NCI-H128 (cell line): ENCODE measurements around the gene HDLBP.

Experiments
- DNase-seq: peaks from one replicate; lab custom pipeline; 2025; ENCODE audit not compliant: unreplicated experiment; lab: John Stamatoyannopoulos, UW

HDLBP gene

DNA sequence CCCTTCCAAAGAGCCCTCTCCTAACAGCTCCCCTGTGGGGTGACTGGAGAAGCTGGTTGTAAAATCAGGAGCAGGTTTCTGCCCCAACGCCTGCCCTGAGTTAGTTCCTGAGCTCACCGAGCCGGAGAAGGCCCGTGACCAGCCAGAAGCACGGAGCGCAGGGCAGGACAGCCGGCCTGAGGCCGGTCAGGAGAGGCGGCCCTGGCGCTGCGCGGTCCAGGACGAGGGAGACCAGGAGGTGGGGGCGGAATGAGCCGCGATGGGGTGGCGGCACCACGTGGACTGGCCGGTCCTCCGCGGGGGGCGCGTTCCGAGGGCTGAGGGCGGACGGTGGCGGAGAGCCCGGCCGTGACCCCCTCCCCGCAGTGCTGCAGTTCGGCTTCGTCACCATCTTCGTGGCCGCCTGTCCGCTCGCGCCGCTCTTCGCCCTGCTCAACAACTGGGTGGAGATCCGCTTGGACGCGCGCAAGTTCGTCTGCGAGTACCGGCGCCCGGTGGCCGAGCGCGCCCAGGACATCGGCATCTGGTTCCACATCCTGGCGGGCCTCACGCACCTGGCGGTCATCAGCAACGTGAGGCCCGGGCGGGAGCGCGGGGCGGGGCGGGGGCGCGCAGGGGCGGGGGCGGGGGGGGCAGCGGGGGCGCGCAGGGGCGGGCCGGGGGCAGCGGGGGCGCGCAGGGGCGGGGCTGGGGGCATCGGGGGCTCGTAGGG lies 98.0 kb downstream of the HDLBP start:
- no peak for DNase-seq

- no peak for DNase-seq
Measured at GRCh38 chr2:241216211-241216761, 99.2 kb downstream of the HDLBP start.

GRCh38 chr2:241215421-241215820 lies 100.1 kb downstream of the HDLBP start:
- DNase-seq: no peak

DNA sequence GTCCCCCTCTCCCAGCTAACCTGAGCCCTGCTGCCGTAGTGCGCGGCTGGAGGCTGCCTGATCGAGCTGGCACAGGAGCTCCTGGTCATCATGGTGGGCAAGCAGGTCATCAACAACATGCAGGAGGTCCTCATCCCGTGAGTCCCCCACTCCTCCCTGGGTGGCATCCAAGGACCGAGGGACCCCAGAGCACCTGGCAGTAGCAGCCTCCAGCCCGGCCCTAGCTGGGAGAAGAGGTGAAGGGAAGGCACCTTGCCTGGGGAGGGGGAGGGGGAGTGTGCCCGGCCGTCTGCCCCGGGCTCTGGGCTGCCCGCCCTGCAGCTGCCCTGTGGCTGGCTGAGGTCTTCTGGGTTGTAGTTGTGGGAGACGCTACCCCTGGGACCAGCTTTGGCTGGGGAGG lies 100.7 kb downstream of the HDLBP start:
- no peak for DNase-seq

DNA sequence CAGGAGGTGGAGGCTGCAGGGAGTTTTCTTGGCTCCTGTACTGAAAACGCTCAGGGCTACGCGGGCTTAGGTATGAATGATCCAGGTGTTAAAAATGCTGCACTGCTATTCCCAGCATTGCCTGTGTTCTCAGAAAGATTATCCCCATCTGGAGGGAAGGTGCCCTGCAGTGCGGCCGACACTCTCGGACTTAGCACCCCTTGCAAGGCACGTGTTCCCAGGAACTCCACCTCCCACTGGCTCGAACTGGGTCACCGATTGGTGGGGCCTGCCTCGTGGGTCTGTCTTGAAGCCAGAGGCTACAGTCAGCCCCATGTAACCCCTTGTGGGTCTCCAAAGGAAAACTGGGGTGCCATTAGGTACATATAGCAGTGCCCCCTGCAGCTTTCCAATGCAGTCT lies 101.3 kb downstream of the HDLBP start:
- no peak for DNase-seq

- DNase-seq: no peak
Measured at GRCh38 chr2:241213567-241213966, 101.9 kb downstream of the HDLBP start.

- DNase-seq: no peak
Measured at GRCh38 chr2:241213041-241213440, 102.4 kb downstream of the HDLBP start.

DNA sequence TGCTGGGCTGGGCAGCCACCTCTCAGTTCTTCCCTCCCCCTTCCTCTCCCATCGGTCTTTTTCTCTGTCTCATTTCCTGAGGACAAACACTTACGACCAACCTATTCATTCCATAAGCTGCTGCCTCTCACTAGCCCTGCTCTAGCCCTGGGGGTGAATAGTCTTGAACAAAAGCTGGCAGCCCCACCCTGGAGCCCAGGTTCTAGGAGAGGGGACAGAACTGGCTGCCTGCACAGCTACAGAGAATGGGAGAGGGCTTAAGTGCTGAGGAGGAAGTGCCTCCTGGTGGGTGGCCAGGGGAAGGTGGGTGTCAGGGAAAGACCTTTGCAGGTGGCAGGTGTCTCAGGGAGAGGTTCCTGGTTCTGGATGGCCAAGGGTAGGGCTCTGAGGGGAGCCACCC lies 104.2 kb downstream of the HDLBP start:
- DNase-seq: no peak

GRCh38 chr2:241209271-241209670 lies 106.2 kb downstream of the HDLBP start:
- DNase-seq: no peak

DNA sequence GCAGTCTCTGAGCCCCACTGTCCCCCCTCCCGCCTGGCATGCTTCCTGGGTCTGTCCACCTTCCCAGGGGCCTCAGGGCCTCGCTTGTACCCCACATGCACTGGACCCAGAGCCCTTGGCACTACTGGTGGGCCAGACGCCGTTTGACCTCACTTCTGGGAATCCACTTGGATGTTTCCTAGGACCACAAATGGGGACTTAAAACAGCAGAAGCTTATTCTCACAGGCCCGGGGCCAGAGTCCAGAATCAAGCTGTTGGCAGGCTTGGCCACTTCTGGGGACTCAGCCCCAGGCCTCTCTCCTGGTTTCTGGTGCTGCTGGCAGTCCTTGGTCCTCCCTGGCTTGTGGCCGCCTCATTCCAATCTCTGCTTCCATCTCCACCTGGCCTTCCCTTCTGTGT lies 107.4 kb downstream of the HDLBP start:
- no peak for DNase-seq

GRCh38 chr2:241207641-241208040 lies 107.8 kb downstream of the HDLBP start:
- no peak for DNase-seq

DNA sequence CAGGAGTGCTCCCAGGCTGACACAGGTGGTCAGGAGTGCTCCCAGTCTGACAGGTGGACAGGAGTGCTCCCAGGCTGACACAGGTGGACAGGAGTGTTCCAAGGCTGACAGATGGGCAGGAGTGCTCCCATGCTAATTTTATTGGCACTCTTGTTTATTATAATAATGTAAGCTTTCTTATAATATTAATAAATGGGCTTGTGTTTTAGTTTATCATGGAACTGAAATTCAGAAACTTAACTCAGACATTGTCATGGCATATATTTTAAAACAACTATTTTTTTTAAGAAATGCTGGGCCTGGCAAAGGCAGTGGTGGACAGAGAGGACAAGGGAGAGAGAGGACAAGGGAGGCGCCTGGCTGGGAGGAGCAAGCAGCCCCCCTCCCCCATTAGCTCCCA lies 108.3 kb downstream of the HDLBP start:
- DNase-seq: no peak

DNA sequence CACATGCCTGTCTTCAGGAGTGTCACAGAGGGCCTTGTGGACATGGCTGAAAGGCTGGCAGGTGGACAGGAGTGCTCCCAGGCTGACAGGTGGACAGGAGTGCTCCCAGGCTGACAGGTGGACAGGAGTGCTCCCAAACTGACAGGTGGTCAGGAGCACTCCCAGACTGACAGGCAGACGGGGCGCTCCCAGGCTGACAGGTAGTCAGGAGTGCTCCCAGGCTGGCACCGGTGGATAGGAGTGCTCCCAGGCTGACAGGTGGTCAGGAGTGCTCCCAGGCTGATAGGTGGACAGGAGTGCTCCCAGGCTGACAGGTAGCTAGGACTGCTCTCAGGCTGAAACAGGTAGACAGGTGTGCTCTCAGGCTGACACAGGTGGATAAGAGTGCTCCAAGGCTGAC lies 110.4 kb downstream of the HDLBP start:
- no peak for DNase-seq

- DNase-seq: no peak
Measured at GRCh38 chr2:241204490-241204889, 111.0 kb downstream of the HDLBP start.

- no peak for DNase-seq
Measured at GRCh38 chr2:241204010-241204384, 111.5 kb downstream of the HDLBP start.

- DNase-seq: no peak
Measured at GRCh38 chr2:241203218-241204009, 112.1 kb downstream of the HDLBP start.

- DNase-seq: no peak
Measured at GRCh38 chr2:241202681-241203080, 112.8 kb downstream of the HDLBP start.

GRCh38 chr2:241202268-241202585 lies 113.2 kb downstream of the HDLBP start:
- DNase-seq: no peak

GRCh38 chr2:241201445-241202267 lies 113.8 kb downstream of the HDLBP start:
- DNase-seq: no peak

GRCh38 chr2:241200822-241201395 lies 114.6 kb downstream of the HDLBP start:
- no peak for DNase-seq
